ENCODE results near the gene BOLA1.

GRCh38 chr1:149949911-149950310 is 50.5 kb downstream of the BOLA1 start:
- TF ChIP-seq ZFP3 (CRISPR knock-in tag; IDR thresholded peaks at IDR 0.05) (no peak), BACH2 (CRISPR knock-in tag; IDR thresholded peaks at IDR 0.05; ENCODE audit: borderline replicate concordance) (no peak), RARB (CRISPR knock-in tag; IDR thresholded peaks at IDR 0.05) (no peak), PATZ1 (CRISPR knock-in tag; IDR thresholded peaks at IDR 0.05; ENCODE audit: borderline replicate concordance) (no peak), TCF4 (CRISPR knock-in tag; IDR thresholded peaks at IDR 0.05; ENCODE audit: borderline replicate concordance) (no peak), CREB5 (CRISPR knock-in tag; IDR thresholded peaks at IDR 0.05; ENCODE audit: low read depth) (no peak), ISL1 (CRISPR knock-in tag; IDR thresholded peaks at IDR 0.05) (no peak)

Measured in SK-N-SH treated with all-trans-retinoic acid at 6 μM for 48 hours (cell line).